GM19025 (cell line): ENCODE measurements around the gene CD46.
A peak's percentile ranks its signal among the peaks of the same experiment; 100 is the strongest.

Experiments used
- ATAC-seq: cut with Tn5 transposase; IDR thresholded peaks from one replicate; pipeline ENCODE4 v1.9.1; 2021; ENCODE audit warnings: mild to moderate bottlenecking, low read depth, moderate library complexity; ENCODE audit not compliant: unreplicated experiment

The CD46 gene

DNA sequence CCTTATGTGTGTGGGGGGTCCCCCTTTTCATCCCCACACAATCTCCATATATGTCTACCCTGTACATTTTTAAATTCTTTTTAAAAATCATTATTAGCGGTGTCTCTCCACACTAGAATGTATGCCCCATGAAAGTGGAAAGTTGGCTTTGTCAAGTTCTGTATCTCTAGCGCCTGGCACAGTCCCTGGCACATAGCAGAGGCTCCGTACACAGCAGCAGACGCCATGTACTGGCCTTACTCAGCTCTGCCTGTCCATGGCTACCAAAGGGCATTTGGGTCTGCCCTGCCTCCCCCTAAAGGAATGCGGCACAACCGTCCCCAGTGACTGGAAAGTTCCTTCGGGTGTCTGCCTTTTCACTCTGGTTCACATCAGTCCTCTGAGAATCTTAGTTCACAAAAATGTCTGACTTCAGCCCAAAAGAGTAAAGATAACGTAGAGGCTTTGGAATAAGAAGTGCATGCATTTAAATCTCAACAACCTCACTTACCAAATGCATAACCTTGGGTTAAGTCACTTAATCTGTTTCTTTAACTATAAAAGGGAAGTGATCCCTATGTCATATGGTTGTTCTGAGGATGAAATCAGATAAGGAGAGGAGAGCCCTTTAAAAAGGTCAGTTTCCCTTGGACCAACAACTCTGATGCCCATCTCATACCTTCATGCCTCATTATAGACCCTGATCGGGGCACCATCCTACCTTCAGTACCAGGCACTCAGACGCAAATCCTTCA lies 61.1 kb downstream of the CD46 start:
- ATAC-seq, result no peak

DNA sequence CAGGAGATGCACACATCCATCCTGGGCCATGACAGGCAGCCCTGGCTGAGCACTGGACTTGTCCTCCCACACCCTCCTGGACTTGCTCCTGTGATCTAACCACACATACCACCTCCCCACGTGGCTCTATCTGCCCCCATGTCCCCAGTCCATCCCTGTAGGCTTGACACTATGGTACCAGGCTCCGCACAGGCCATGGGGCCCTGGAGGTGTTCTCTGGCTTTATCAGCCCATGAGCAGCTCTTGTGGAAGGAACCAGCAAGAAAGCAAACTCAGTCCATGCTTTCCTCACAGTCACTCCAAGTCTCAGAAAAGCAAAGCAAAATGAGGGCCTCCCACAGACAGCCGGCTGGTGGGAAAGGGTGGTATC lies 61.6 kb downstream of the CD46 start:
- no peak for ATAC-seq

DNA sequence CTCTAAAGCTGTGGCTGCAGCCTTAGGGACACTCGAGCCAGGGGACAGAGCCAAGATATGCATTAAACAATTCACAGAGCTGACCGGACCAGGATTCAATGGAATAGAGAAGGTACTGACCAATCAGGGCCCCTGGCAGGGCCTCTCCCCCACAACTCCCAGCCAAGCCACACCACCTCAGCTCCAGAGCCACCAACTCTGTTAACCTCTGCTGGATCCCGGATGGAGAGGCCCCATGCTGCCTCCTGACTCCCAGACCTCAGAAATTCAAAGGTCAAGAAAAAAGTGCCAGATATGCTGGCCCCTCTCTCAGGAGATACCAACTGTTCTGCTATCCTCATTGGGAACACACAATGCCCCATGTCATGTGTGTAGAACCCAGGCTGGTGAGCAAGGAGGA lies 62.1 kb downstream of the CD46 start:
- no peak for ATAC-seq

DNA sequence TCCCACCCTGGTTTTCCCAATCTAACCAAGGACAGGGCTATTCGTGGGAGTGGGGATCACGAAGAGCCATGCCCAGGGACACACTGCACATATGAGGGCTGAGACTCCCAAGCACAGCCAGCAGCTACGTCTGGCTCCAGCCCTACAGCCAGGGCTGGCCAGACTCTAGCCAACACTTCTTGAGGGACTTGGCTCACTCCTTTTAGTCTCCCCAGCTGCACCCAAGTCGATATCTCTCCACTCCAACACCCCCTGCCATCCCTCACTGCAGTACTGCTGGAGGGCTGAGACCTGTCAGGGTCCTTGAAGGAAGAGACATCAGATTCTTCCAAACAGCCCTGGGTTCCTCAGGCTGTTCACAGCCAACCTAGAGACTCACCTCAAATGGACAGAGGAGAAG lies 62.6 kb downstream of the CD46 start:
- no peak for ATAC-seq

DNA sequence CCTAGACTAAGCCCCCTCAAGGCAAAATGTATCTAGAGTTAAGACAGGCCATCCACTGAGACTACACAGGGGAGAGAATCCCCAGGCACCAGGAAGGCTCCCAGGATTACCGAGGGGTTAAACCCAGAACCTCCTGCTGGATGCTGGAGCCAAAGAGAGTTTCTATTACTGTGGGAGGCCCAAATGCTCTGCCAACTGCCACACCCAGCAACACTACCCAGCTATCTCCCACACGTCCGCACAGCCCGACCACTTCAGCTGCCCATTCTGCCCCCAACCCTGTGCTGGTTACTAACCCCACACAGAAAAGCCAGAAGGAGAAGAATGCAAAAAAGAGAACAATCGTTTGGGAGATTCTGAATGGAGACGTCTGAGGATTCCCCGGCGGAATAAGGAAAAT lies 63.6 kb downstream of the CD46 start:
- ATAC-seq, result no peak

DNA sequence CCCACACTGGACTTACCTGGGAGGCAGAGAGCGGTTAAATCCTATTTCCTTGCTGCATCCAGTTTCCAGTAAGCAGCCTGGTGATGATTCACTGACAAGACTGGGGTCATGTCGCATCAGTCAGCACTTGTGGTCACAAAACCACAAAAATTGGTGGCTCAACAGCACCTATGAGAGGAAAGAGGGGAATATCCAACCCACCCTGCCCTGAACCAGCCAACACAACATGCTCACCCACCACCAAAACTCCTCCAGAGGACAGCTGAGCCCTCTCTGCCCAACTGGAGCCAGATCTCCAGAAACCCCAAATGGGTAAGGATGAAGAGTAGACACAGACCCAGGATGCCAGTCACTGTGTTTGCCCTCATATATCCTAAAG lies 64.0 kb downstream of the CD46 start:
- ATAC-seq, result no peak

DNA sequence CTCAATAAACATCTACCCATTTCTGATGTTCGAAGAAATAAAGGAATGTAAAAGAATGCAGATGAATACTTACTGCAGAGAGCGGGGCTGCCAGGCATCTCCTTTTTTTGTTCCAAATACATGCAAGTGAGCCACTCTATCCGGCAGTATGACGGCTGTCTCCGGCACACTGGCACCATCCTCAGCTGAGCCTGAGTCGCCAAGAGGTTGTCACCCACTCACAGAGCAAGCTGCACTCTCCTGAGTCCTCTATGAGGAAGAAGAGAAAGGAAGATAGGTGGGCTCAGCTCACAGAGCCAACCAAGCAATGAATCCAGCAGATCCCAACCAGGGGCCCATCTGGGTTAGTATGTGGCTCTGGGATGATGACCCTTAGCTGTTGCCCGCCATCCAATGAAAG lies 65.3 kb downstream of the CD46 start:
- ATAC-seq, result no peak

DNA sequence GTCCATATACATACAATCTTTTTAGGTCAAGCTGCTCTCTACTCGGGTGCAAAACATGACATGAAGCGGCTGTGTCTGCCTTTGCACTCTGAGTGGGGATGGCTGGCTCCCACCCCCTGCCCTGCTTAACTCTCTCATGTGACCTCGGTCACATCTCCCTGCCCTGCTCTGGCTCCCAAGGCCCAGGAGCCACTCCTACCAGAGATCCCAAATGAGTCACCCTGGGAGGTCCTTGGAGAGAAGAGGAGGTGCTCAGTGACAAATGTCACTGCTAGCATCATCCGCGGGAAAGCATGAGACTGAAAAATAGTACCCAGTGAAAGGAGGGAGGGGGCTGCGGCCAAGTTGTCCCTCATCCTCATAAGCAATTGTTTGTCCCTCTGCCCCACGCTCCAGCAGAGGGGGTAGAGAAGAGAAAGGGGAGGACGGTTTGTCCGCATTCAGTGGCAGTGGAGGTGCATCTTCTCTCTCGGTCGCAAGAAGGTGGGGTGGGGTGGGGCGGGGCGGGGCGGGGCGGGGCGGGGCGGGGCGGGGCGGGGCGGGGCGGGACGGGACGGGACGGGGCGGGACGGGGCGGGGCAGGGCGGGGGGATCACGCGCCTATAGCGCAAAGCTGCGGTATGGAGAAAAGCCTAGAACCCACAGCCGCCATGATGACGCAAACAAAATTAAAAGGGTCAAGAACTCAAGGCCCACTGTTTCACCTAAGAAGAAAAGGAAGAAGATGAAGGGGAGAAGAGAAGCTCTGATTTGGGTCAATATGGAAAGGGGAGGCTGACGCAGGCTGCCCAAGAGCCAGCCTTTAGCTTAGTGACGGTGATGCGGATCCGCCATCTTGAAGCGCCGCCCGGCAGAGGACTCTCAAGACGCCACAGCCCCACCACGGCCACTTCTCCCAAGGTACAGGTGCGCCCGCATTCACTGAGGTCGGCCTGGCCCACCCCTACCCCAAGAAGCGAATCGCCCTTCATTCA lies 66.2 kb downstream of the CD46 start:
- no peak for ATAC-seq

DNA sequence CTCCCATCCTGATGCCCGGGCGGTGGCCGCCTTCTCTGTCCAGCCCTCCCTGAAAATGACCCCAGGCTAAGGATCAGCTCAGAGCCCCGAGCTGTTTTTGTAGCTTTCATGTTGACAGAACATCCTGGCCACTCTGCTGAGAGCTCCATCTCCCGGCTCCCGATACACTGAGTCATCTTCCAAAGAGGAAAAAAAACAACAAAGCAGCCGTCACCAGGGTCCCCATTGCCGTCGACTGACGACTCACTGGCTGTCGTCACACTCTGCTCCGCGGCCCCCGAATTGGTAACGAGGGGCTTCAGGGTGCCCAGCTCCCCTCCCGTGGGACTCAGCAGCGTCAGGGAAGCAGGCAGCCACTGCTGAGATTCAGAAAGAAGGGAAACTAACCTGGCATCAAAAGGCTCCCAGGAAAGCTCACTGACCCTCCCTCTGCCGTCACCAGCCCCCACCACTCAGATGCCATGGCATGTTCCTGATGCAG lies 67.2 kb downstream of the CD46 start:
- no peak for ATAC-seq

DNA sequence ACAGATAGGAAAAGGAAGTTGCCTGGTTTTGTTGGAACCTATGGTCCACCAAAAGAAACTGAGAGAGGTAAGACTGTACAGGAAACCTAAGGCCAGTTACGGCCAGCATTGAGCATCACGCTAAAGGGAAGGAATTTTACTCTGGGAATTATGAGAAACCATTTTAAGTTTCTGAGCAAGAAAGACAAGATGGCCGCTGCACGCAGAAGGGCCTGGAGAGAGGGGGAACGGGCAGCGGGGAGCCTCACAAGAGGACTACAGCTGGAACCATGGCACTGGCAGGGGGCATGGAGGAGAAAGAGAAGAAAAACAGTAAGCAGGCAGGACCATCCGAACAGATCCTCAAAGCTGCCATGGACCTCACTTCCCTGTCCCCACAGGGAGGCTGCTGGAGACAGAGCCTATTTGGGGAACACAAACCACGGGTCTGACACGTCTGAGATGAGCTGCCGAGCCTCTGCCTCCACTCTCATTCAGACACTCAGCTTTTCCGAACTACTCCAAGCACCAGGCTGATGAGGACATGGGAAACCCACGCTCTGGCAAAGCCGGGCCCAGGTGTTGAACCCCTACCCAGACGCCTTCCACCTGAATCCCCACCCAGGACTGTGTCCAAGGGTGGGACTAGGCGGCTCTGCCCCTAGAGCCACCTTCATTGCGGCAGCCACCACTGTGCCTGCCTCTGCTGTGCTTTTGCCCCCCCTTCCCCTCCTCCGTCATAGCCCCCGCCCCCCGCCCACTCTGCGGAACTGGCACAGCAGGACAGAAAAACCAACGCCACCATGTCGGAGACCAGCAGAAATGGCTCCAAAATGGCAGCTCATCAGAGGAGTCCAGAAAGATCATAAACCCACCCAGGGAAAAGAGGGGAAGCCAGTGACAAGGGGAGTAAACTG lies 69.0 kb downstream of the CD46 start:
- no peak for ATAC-seq

DNA sequence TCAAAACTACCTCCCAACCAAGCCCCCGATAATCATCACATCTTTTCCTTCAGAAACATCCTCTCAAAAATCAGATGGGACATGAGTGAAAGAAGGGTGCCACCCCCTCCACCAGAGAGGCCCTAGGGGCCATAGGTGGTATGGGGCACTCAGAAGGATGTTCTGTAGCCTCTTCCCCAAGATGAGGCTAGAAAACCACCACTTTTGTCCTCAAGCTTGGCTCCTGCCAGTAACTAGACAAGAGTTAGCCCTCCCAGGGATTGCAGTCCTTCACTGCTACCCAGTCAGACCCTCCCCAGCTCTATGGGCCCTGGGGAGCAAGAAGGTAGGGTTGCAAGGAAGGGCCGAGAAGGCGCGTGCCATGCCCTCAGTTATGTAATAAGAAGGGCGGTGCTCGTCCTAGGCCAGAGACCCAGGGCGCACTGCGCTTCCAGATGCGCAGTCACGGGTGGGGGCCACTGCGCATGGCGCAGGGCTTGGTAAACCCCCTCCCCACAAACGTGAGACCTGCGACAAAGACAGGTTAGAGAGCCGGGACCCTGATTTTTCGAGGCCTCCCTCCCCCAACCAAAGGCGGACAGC lies 69.7 kb downstream of the CD46 start:
- ATAC-seq, result no peak

DNA sequence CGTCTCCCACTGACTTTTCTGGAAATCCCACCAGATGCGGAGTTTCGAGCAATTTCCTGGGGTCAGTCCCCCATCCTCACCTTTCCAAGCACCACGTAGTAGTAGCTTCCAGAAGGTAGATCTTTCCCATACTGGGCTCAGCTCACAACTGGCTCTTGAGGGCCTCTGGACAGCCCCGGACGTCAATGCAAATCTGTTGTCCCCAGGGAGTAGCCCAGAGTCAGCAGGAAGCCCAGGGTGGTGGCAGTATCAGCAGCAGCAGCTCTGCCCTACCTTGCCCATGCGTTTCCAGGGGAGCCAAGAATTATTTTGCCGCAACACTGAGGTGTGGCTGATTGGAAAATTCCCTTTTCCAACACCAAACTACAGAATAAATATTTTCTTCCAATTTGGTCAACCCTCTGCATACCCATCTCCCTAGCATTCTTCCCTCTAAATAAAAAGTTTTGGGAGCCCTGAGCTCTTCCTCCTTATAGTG lies 70.3 kb downstream of the CD46 start:
- peak; percentile 28 for ATAC-seq

DNA sequence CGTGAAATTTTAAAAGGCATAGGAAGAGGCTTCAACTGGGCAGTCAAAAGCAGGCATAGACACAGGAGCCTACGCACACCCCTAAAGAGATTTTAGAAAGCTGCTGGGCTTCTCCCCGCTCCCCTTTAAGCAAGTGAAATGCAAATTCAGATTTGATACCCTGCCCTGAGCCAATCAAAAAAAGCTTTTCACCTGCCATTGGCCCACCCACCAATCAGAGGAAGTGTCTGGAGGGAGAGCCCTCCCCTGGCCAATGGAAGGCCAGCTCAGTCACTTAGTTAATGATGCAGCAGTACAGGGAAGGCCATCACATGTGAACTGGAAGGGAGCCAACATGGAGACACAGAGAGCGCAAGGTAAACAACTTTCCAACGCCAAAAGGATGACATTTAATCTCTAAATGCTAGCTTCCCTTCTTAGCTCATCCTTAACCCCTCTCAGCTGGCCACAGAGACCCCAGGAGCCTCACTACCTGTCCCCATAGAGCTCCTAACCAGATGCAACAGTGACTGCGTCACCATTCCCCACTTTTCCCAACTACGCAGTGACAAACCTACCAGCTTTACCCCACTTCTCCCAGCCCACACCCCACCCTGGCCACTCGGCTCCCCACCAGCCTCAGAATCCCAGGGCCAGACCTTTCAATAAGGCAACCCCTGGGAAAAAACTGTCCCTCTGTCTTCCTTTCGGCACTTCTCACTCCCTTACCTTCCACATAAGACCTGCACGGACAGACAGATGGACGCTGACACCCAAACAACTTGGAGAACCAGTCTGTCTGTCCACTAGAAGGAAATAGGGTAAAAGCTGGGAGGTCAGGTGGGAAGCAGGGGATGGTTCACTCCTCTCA lies 71.0 kb downstream of the CD46 start:
- peak; percentile 53 for ATAC-seq

DNA sequence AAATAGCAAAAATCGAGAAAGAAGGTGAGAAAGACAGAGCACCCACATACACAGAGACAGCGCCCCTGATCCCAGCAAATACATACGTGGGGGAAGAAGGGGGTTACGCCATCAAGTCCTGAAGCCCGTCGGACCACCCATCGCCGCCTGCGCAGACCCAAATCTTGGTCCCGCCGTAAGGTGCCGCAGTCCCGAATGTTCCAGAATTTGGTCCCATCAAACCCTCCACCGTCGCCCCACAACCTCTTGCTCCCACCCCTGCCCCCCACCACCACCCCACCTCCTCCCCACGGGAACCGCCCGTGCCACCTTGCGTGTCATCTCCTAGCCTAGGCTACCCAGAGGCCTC lies 71.7 kb downstream of the CD46 start:
- no peak for ATAC-seq

DNA sequence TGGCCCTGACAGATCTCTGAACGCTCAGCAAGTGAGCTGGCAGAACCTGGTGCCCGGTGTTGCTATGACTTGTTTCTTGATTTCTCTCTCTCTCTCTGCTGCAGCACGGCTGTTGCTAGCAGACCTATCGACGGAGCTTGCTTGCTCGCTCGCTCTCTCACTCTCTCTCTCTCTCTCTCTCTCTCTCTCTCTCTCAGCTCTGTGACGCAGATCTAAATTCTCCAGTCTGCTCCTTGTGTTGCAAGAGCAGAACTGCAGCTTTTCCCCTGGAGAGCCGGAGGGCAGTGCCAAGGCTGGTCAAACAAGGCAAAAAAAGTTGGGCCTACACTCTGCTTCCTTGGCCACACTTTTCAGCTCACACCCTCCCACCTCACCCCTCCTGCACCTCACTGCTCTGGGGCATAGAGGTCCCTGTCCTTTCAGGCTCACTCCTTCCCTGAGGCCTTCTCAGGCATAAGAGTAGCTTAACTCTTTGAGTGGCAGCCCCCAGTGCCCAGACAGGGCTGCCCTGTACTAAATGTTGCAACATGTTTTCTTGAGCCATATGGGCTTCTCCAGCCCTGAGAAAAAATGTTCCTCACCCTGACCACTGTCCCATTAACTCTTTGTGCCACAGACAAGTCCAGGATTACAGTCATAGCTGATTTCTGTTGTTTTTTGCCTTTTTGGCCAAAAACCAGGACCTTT lies 72.2 kb downstream of the CD46 start:
- peak; percentile 22 for ATAC-seq

DNA sequence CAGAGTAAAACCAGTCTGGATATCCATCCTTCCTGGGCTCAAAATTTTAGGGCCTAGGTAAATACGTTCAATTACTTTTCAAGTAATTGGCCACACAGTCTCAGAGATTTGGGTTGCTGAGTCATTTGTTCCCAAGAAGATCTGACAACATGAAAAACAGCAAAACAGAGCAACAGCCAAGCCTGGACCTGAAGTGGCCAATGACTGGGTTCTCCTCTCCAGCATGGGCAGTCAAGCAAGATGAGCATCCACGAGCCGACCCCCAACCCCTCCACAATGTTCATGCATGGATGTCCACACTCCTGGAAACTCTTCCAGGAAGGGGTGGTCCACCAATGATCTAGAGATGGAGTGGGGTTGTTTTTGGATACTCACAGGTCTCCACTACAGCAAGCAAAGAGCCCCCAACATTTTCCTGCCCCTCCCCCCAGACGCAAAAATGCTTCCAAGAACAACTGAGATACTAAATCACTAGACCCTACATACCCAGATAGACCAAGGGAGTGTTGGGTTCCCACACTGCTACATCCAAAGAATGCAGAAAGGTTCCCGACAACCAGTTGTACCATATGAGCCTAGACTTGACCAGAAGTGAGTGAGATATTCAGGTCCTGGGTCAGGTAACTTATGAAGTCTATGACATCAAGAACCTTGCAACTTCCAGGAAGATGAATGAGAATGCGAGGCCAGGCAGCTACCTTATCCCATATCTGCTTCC lies 73.0 kb downstream of the CD46 start:
- no peak for ATAC-seq

DNA sequence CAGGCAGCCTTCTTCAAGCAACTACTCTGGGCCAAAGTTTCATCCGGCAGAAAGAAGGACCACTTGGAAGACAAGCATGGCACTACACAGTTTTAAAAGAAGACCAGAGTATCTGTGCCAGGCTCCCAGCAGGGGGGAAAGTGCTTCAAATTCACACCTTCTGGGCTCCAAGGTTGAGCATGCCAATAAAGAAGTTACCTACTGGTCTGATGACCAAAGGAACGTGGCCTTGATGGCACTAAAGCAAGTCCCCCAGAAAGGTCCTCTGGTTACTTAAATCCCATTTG lies 73.5 kb downstream of the CD46 start:
- ATAC-seq, result no peak

DNA sequence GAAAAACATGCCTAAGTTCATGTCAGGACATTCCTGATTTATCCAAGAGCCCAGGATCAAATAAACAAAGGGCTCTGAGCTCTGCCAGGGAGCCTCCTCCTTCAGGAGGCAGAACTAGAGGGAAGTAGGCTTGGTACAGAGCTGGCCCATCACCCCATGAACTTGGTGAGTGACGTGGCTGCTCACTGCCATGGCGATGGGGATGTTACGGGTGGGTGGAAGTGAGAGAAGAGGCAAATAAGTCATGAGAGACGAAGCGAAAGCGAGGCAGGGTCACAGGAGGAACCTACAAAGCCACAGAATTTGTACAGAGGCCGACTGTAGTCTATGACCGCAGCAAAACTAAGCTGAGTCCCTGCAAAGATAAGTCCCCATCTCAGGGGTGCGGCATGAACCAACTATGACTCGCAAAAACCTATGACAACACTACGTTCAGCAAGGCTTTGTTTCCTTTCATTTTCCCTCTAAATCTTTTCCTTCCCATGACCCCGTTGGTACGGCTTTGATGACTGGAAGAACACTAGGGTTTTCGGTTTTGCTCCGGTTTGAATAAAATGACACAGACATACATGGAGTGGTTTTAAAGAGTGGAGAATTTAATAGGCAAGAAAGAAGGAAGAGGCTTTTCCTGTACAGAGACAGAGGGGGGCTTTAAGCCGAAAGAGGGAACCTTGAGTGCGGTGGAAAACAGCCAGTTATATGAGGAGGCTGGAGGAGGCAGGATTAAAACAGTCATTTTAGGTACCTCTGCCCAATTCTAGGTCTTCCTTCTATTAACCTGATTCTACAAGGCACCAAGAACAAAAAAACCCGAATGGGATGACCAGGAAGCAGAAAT lies 74.1 kb downstream of the CD46 start:
- ATAC-seq, result peak; percentile 55
